HCT116 (cell line): ENCODE data around the gene KIF14. TPM values are rescaled to one million over a fixed set of nuclear protein-coding genes. Genes with fewer than 3 reads are reported as not detected.

ENCODE experiments used
- ATAC-seq: fragments of 200-7000 bp; cut with Tn5 transposase; 2 replicates; pipeline ENCODE4 v1.9.1; 2020; ENCODE audit warnings: mild to moderate bottlenecking, moderate library complexity
- BruUV-seq: library from RNA; stranded (reverse); fragments of 400-500 nt; replicated peaks from 2 replicates; lab custom pipeline; 2021; lab: Mats Ljungman, UMichigan
- CTCF ChIA-PET: fragments of 300-600 bp; sonication (Branson Sonifier 250); formaldehyde crosslinking; loops from one replicate; lab custom pipeline; 2021; ENCODE audit warnings: antibody characterized with exemption; lab: Charles Lee
- POLR2A ChIA-PET: fragments of 300-600, 350-600 bp; sonication (Branson Sonifier 250); formaldehyde crosslinking; loops from one replicate; lab custom pipeline; 2021; ENCODE audit warnings: antibody characterized with exemption; lab: Charles Lee
- RAD21 ChIA-PET, 2 experiments: fragments of 300-600 bp; sonication (Branson Sonifier 250); formaldehyde crosslinking; loops; one replicate each; lab custom pipeline; 2023; ENCODE audit warnings: low total read pairs in 2 of 2; ENCODE audit not compliant: uncharacterized antibody in 2 of 2, unreplicated experiment in 2 of 2, low non-redundant PET in 1 of 2; lab: Charles Lee
- DNase-seq: peaks from one replicate; pipeline ENCODE4 v3.0.0-alpha.2; 2010; ENCODE audit warnings: low read depth, low spot score
- H2AFZ ChIP-seq: fragments of 200-600 bp; shearing (Covaris generic), sonication (generic); 2 replicates; pipeline ENCODE4 v1.6.1; 2017; ENCODE audit warnings: low read depth, mixed run types, mixed read lengths, antibody characterized with exemption, low read length; ENCODE audit not compliant: poor library complexity, severe bottlenecking
- H3K27ac ChIP-seq: 2 replicates; pipeline ENCODE4 v1.5.1; 2012; ENCODE audit warnings: low read depth, low read length
- H3K27me3 ChIP-seq: fragments of 200-600 bp; sonication (generic); 2 replicates; pipeline ENCODE4 v1.6.1; 2016; ENCODE audit warnings: mixed run types, low read length, mixed read lengths; ENCODE audit not compliant: insufficient read depth
- H3K36me3 ChIP-seq, 2 experiments: fragments of 200-500 bp in 1 of 2; fragments of 200-600 bp in 1 of 2; sonication (Bioruptor generic) in 1 of 2; sonication (generic) in 1 of 2; 2 replicates each; pipeline versions ENCODE4 v1.5.1 to v1.6.1; 2014 to 2016; ENCODE audit warnings: low read length in 2 of 2, inconsistent platforms in 1 of 2, mixed read lengths in 1 of 2, mixed run types in 1 of 2; ENCODE audit not compliant: insufficient read depth in 2 of 2, control insufficient read depth in 1 of 2
- H3K4me1 ChIP-seq, 2 experiments: fragments of 200-600 bp in 1 of 2; sonication (generic) in 1 of 2; 2 replicates each; pipeline versions ENCODE4 v1.5.1 to v1.6.1; 2012 to 2017; ENCODE audit warnings: low read length in 2 of 2, inconsistent platforms in 1 of 2, mild to moderate bottlenecking in 1 of 2, mixed read lengths in 1 of 2, mixed run types in 1 of 2, moderate library complexity in 1 of 2; ENCODE audit not compliant: insufficient read depth in 2 of 2, control insufficient read depth in 1 of 2
- H3K4me2 ChIP-seq: fragments of 200-600 bp; sonication (generic); 2 replicates; pipeline ENCODE4 v1.6.1; 2017; ENCODE audit warnings: mixed run types, low read length, mixed read lengths
- H3K4me3 ChIP-seq, 2 experiments: fragments of 200-600 bp in 1 of 2; sonication (generic) in 1 of 2; replicated peaks in 1 of 2; 2 replicates each; pipeline ENCODE4 v1.5.1; 2011 to 2016; ENCODE audit warnings: low read length in 2 of 2, control low read depth in 1 of 2, low read depth in 1 of 2, mild to moderate bottlenecking in 1 of 2, mixed read lengths in 1 of 2, mixed run types in 1 of 2
- H3K79me2 ChIP-seq: fragments of 200-600 bp; sonication (generic); 2 replicates; pipeline ENCODE4 v1.6.1; 2017; ENCODE audit warnings: mild to moderate bottlenecking, mixed run types, low read length, moderate library complexity, mixed read lengths; ENCODE audit not compliant: insufficient read depth
- H3K9ac ChIP-seq: fragments of 200-600 bp; sonication (generic); 2 replicates; pipeline ENCODE4 v1.6.1; 2016; ENCODE audit warnings: low read length, mixed read lengths
- H3K9me2 ChIP-seq: fragments of 200-600 bp; sonication (generic), shearing (Covaris generic); 2 replicates; pipeline ENCODE4 v1.6.1; 2017; ENCODE audit warnings: mixed run types, mild to moderate bottlenecking, moderate library complexity; ENCODE audit not compliant: insufficient read depth
- H3K9me3 ChIP-seq, 2 experiments: fragments of 200-500 bp in 1 of 2; fragments of 200-600 bp in 1 of 2; sonication (Bioruptor generic) in 1 of 2; sonication (generic) in 1 of 2; 2 replicates each; pipeline ENCODE4 v1.6.1; 2014 to 2017; ENCODE audit warnings: low read length in 2 of 2, mixed read lengths in 2 of 2, inconsistent platforms in 1 of 2, low read depth in 1 of 2, mild to moderate bottlenecking in 1 of 2, mixed run types in 1 of 2, moderate library complexity in 1 of 2; ENCODE audit not compliant: control insufficient read depth in 1 of 2, insufficient read depth in 1 of 2
- H4K20me1 ChIP-seq: fragments of 200-600 bp; sonication (generic), shearing (Covaris generic); 2 replicates; pipeline ENCODE4 v1.6.1; 2017; ENCODE audit warnings: mixed run types, mild to moderate bottlenecking, moderate library complexity; ENCODE audit not compliant: insufficient read depth
- ATF3 ChIP-seq: IDR thresholded peaks from 2 replicates; pipeline ENCODE4 v1.6.1; 2012
- CTCF ChIP-seq, 3 experiments: fragments of 200-600 bp in 1 of 3; sonication (generic) in 1 of 3; IDR thresholded peaks in 2 of 3; conservative IDR thresholded peaks in 1 of 3; 2 replicates each; pipeline ENCODE4 v1.5.1; 2012 to 2017; ENCODE audit warnings: low read depth in 2 of 3, low read length in 2 of 3, antibody characterized with exemption in 1 of 3, borderline replicate concordance in 1 of 3, control low read depth in 1 of 3, mild to moderate bottlenecking in 1 of 3, mixed read lengths in 1 of 3, mixed run types in 1 of 3, moderate library complexity in 1 of 3; ENCODE audit not compliant: insufficient read depth in 1 of 3
- EZH2phosphoT487 ChIP-seq: fragments of 200-600 bp; IDR thresholded peaks from 2 replicates; pipeline ENCODE4 v1.6.1; 2018; ENCODE audit warnings: antibody characterized with exemption, borderline replicate concordance
- JUND ChIP-seq: IDR thresholded peaks from 2 replicates; pipeline ENCODE4 v1.6.1; 2012
- MAX ChIP-seq: IDR thresholded peaks from 2 replicates; pipeline ENCODE4 v1.6.1; 2012
- POLR2A ChIP-seq: IDR thresholded peaks from 2 replicates; pipeline ENCODE4 v1.7.0; 2011; ENCODE audit warnings: borderline replicate concordance; ENCODE audit not compliant: insufficient read depth, insufficient read length; ENCODE audit errors: extremely low read depth
- POLR2AphosphoS5 ChIP-seq: IDR thresholded peaks from 2 replicates; pipeline ENCODE4 v1.6.1; 2011; ENCODE audit warnings: mild to moderate bottlenecking, low read depth, low read length, moderate library complexity
- REST ChIP-seq: IDR thresholded peaks from 2 replicates; pipeline ENCODE4 v1.6.1; 2012; ENCODE audit warnings: low read depth
- SIN3A ChIP-seq: IDR thresholded peaks from 2 replicates; pipeline ENCODE4 v1.6.1; 2012; ENCODE audit warnings: low read depth
- SP1 ChIP-seq: IDR thresholded peaks from 2 replicates; pipeline ENCODE4 v1.6.1; 2012; ENCODE audit warnings: low read depth
- SRF ChIP-seq: IDR thresholded peaks from 2 replicates; pipeline ENCODE4 v1.6.1; 2012; ENCODE audit warnings: low read depth
- YY1 ChIP-seq: IDR thresholded peaks from 2 replicates; pipeline ENCODE4 v1.6.1; 2011; ENCODE audit warnings: low read length, low read depth, moderate library complexity, mild to moderate bottlenecking; ENCODE audit not compliant: insufficient replicate concordance; ENCODE audit errors: extremely low read depth
- ZBTB33 ChIP-seq: IDR thresholded peaks from 2 replicates; pipeline ENCODE4 v1.6.1; 2011; ENCODE audit warnings: mild to moderate bottlenecking, low read length, moderate library complexity; ENCODE audit not compliant: insufficient replicate concordance; ENCODE audit errors: extremely low read depth
- intact Hi-C: fragments of 100-400 bp; cut with micrococcal nuclease; formaldehyde crosslinking; loops from 2 replicates; pipeline ENCODE4 v1.10.0; 2022
- total RNA-seq: library from RNA; stranded (reverse); gene quantifications from one replicate; pipeline ENCODE4 v1.2.1, GENCODE V29; 2021; ENCODE audit not compliant: unreplicated experiment

The KIF14 gene
- total RNA-seq, 1 experiment from 2014 or later: 21.8 TPM

GRCh38 chr1:200540281-200540680, 80.3 kb downstream of the KIF14 start:
- RAD21 ChIA-PET: no interaction called here
- Histone ChIP-seq H3K79me2 (no peaks in the 10 kb centered on the region), H3K27me3 (no peaks in the 10 kb centered on the region), H3K4me1 (peaks cover 0 to 9% of the 10 kb centered on the region in 2 experiments; a peak in 3 of 4 replicates), H3K9me2 (no peaks in the 10 kb centered on the region), H4K20me1 (no peaks in the 10 kb centered on the region), H3K36me3 (no peaks in the 10 kb centered on the region), H3K27ac (no peak overlapping the region), H3K9me3 (no peaks in the 10 kb centered on the region)
- POLR2A ChIA-PET: no interaction called here
- intact Hi-C loops: no loop called here
- no peak for TF ChIP-seq EZH2phosphoT487
- no peak for TF ChIP-seq SIN3A
- TF ChIP-seq POLR2A: no peak
- no peak for TF ChIP-seq YY1
- TF ChIP-seq SRF: no peak
- no peak for TF ChIP-seq SP1
- TF ChIP-seq ATF3: no peak
- no peak for TF ChIP-seq ZBTB33
- TF ChIP-seq, all 23 proteins: peak for 0
- no peak overlapping the region for H3K9ac ChIP-seq
- no peak overlapping the region for H3K4me3 ChIP-seq
- ATAC-seq (no peak), DNase-seq (no peak)
- BruUV-seq: no TSS peak
- no peak overlapping the region for H3K4me2 ChIP-seq
- H2AFZ ChIP-seq: no peak overlapping the region
- CTCF ChIA-PET: no interaction called here

GRCh38 chr1:200538179-200538578, 82.4 kb downstream of the KIF14 start:
- Histone ChIP-seq H2AFZ (no peak overlapping the region), H3K27ac (no peak overlapping the region), H3K4me3 (no peak overlapping the region), H3K4me1 (peaks cover 0 to 9% of the 10 kb centered on the region in 2 experiments; a peak in 3 of 4 replicates), H3K9me2 (no peaks in the 10 kb centered on the region), H3K9me3 (no peaks in the 10 kb centered on the region), H4K20me1 (no peaks in the 10 kb centered on the region), H3K79me2 (no peaks in the 10 kb centered on the region), H3K4me2 (no peak overlapping the region), H3K27me3 (no peaks in the 10 kb centered on the region), H3K9ac (no peak overlapping the region), H3K36me3 (no peaks in the 10 kb centered on the region)
- ChIA-PET POLR2A (no interaction called here), RAD21 (no interaction called here), CTCF (interaction anchor here (2.9 kb wide), 1 partner anchor 21 kb away, joined by 24 read pairs; no protein-coding TSS in a partner anchor)
- intact Hi-C loops: no loop called here
- DNase-seq (no peak), ATAC-seq (no peak)
- BruUV-seq: no TSS peak
- TF ChIP-seq JUND: no peak
- no peak for TF ChIP-seq SIN3A
- TF ChIP-seq MAX: no peak
- no peak for TF ChIP-seq EZH2phosphoT487
- no peak for TF ChIP-seq CTCF (IDR thresholded peaks at IDR 0.05 in 2 of 3, conservative IDR thresholded peaks at IDR 0.05 in 1 of 3; ENCODE audit: borderline replicate concordance in 1 of 3, insufficient read depth in 1 of 3, low read depth in 2 of 3, low read length in 2 of 3)
- no peak for TF ChIP-seq REST
- no peak for TF ChIP-seq POLR2AphosphoS5
